GM21367 (cell line): ENCODE results near the gene SPATA20.

Source experiments
- ATAC-seq: cut with Tn5 transposase; IDR thresholded peaks from one replicate; pipeline ENCODE4 v1.9.1; 2021; ENCODE audit not compliant: unreplicated experiment

SPATA20 gene

DNA sequence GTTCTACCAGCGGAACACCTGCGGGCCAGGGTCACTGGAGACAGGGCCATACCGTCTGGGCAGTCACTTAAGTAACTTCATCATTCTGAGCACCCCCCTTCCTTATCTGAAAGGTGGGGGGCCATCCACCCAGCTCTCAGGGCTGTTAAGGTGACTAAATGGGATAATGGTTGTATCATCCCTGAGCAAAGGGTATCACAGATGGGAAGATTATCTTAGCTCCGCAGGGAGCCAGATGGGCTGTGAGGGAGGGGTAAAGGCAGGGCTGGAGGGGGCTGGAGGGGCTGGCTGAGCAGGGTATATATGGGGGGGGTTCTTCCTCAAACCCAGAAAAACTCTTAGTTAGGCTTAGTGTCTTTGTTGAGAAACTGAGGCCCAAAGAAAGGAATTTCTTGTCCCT is 10.7 kb downstream of the SPATA20 start:
- ATAC-seq = no peak

DNA sequence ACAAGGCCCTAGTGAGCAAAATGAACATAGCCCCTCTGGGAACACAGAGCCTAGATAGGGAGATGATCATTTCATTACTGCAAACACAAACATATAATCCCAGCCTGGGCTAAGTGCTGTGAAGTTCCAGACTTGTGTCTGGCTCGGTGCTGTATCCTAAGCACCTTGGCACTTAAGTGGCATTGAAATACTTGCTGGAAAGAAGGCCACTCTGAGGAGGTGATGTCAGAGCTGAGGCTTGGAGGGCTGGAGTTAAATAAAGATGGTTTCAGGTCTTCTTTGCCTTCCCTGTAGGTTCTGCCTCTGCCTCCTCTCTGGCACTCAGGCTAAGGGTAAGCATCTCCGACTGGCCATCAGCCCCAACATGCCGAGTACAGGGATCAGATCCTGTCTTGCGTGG is 11.1 kb downstream of the SPATA20 start:
- no peak for ATAC-seq

DNA sequence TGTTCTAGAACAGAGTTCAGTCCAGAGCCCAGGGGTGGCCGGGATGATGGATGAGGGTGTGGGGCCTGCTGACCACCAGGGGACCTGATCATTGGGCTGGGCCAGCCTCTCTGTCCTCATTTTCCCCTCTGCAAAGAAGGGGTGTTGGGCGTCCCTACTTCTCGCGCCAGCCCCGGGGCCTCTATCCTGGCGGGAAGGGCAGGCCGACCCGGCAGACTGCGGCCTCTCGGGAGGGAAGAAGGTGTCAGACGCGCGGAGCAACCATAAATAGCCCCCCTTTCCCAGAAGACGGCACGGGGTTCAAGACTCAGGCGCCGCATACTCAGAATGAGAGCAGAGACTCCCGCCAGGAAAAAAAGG is 11.6 kb downstream of the SPATA20 start:
- ATAC-seq = no peak

DNA sequence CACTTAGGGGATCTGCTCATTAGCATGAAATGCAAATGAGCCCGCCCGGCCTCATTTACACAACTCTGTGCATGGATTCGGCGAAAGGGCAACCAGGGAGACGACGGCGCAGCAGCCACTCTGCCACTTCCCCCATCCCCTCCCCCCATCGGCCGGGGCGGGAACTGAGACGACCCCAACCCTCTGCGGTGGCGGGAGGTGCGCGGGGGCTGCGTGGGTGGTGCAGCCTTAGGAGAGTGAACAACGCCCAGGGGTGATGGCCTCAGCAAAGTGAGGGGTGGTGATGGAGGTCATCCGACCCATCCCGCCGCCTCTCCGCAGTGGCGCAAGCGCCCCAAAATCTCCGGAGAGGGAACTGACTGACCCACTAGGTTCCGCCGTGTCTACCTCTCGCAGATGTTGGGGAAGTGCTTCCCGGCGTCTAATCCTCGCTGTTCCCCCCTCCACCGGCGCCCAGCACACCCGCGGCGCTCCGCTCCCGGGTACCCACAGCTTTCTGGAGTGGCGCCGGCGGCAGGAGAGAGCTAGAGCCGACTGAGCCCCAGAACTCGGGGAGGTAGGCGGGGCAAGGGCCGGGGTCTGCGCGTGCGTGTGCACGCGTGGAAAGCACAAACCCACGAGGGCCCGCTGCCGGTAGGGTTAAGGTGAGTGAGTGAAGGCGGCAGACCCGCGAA is 12.1 kb downstream of the SPATA20 start:
- ATAC-seq = no peak

DNA sequence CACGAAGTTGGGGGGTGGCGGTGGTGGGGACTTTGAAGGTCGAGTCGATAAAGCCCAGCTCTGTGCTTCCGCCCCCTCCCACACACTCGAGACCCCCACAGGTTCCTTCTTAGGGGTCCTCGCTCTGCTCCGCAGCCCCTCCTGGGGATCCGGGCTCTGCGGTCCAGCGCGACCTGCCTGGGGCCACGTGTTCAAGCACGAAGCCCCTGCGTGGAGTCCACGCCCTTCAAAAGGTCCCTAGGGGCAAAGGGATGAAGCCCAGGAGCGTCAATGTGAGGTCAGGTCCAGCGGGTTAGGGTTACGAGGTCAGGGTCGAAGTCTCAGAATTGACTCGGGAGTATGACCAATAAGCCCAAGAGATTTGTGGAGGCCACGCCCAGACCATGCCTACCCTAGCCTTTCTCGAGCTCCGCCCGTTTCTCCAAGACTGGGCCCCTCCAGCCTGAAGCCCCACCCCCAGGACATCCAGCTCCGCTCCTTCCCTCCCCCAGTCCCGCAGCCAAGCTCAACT is 12.8 kb downstream of the SPATA20 start:
- no peak for ATAC-seq

DNA sequence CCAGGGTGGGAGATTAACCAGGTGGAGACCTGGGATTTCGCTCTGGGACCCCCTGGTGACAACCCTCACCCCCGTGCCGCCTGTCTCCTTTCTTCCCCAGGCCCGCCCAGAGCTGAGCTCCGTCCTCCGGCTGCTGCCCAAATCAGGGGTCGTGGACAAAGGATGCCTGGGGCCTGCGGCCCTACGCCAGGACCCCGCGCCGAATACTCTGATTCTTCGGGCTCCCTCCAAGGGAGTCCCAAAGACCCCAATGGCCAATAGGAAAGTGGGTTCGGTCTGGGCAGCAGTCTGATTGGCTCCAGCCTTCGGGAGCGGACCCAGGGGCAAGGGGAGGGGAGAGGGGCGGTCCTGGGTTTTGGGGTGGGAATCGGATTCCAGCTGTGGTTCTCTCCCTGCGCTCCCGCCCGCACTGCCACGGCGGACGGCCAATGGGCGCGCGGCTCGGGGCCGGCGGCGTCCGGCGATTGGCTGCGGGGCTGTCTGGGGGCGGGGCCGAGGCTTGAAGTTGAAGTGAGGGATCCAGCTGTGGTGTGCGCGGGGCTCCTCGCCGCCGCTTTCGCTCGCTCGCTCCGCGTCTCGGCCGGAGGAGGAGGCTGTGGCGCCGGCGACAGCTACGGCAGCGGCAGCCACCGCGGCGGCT is 13.3 kb downstream of the SPATA20 start, which contains the start of gene CACNA1G:
TSS of gene CACNA1G (plus strand) at position 531 of the 640 bp plus-strand sequence. CDS start 745 bp downstream, outside the sequence.
- ATAC-seq = peak; percentile 76

DNA sequence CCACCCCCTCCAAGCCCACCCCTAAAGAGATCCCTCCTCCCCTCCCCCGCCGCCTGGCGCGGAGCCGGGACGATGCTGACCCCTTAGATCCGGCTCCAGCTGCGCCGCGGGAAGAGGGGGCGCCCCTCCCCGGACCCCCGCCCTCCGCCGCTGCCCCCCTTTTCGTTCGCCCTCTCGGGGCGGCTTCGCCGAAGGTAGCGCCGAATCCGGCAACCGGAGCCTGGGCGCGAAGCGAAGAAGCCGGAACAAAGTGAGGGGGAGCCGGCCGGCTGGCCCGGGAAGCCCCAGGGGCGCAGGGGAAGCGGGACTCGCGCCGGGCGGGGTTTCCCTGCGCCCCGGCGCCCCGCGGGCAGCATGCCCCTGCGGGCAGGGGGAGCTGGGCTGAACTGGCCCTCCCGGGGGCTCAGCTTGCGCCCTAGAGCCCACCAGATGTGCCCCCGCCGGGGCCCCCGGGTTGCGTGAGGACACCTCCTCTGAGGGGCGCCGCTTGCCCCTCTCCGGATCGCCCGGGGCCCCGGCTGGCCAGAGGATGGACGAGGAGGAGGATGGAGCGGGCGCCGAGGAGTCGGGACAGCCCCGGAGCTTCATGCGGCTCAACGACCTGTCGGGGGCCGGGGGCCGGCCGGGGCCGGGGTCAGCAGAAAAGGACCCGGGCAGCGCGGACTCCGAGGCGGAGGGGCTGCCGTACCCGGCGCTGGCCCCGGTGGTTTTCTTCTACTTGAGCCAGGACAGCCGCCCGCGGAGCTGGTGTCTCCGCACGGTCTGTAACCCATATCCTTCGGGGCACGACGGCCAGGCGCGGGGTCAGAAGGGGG is 14.2 kb downstream of the SPATA20 start:
- ATAC-seq = no peak

DNA sequence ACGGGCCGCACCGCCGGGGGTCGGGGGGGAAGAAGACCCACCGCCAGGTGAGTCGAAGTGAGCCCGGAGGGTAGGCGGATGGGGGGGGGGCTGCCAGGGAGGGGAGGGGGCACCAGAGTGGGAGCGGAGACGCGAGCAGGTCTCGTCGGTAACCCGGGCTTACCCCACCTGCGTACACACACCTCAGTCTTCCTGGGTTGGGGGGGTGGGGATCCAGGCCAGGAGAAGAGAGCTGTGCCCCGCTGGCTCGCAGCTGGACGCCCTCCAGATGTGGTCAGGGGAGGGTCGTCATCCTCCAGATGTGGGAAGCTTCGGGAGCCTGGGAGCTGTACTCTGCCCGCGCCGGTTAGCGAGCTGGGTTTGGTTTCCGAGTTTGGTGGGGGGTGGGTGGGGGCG is 14.8 kb downstream of the SPATA20 start:
- ATAC-seq = no peak

DNA sequence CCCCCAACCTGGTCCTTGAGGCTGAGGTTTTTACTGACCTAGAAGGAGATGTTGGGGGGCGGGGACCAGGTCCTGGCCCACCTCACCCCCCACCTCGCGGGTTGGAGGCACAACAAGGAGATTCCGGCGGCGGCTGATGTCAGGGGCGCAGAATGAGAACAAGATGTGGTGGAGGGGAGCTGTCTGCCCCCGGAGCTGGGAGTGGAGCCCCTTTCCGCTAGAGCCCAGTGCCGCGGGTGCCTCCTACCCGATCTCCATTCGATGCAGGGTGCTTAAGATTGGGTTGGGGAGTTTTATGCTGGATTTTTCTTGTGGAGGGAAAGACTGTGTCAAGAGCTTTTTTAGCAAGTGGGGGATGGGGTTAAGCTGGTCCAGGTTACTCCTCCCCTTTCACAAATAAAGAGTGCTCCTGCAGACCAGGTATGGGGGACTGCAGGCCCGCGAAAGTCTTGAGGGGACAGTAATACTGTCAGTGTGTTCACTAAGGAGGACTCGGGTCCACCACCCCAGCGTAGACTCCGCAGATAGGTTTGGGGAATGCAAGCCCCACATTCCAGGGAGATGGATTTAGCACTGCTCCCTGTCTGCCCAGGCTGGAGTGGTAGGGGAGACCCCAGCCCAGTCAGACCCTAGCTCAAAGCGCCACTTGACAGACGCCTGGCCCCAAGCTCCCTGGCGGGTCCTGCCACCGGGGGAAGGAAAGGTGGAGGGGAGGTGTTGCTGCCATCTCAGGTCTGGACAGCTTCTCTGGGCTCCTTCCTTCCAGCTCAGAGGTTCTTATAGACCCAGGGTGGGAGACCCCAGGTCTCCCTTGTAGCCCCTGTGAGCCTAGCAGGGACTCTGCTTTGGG is 15.5 kb downstream of the SPATA20 start:
- ATAC-seq = no peak

DNA sequence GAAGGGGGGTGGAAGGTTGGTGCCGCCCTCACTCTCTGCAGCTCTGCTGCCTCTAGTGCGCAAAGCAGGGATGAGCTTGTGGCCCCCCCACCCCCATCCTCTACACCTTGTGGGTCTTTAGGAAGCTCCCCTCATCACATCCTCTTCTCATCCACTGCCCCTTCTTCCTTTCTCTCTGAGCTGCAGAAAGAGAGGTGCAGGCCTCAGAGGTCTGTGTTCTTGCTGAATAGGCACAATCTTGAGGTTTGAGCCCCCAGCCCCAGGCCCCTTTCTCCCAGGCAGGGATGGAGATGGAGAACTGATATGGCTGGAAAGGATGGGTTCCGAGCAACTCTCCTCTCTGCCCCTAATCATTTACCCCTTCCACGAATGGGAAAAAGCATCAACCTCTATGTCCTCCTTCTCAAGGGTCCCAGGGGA is 16.1 kb downstream of the SPATA20 start:
- no peak for ATAC-seq

DNA sequence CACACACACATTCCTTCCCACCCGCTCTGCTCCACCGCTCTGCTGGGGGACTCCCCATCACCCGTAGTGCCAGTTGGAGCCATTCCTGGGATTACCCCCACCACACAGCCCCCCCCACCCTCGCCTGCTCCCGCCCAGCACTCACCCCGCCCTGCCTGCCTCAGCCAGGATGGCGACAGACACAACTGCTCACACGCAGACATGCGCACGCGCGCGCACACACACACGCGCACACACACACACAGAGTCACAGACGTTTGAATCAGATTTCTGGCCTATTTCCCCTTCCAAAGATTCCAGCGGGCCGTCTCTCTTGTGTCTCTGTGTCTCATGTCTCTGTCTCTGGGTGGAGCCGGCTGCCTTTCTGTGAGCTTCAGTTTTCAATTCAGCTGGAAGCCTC is 17.9 kb downstream of the SPATA20 start:
- ATAC-seq = no peak

DNA sequence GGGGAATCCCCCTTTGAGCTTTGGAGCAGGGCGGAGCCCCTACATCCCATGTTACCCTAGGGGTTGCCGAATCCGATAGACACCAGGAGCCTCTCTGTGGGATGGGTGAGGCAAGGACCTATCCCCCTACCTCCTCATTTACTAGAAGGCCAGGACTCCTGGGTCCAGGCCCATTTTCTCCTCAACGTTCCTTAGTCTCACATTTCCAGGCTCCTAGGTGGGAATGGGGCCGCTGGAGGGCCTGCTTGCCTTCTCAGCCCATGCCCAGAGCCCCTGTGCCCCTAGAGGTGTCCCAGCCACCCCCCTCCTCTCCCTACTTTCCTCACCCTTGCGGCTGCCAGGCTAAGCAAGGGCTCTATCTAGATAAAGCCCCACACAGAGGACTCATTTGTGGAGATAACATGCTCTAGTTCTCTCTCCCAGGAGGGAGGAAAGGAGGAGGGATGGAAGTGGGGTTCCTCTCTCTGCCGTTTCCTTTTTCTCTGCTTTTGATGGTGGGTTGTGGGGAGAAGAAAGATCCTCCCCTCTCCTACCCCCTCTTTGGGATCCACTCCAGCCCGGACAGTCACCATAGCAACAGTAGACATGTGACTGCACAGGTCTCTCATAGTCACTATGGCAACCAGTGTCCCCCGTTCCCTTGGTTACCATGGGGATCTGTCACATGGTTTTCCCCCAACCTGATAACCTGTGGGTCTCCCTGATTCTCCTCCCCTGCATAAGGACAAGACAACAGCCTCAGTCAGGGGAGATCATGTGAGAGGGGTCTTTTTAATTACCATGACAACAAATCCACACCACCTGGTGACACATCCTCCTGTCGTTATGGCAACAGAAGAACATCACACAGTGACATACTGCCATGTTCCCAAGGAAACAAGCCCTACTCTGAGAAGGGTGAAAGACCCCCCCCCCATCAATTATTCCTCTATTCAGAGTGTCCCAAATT is 18.7 kb downstream of the SPATA20 start:
- ATAC-seq = no peak

DNA sequence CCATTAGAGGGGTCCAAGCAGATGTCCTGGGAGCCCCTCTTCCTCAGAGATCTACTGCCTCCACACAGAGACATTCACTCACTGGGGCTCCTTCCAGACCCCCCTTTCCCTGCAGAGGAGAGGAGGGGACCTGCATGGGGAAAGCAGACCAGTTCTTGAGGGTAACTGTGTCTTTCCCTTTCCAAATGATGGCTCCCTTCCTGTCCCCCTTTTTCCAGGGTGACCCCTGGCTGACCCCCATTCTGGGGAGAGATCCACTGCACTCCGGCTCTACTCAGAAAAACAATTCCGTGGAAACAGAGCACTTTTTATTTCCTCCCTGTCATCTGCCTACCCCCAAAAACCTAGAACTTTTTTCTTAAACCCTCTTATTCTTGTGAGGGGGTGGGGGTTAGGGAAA is 19.9 kb downstream of the SPATA20 start:
- no peak for ATAC-seq

DNA sequence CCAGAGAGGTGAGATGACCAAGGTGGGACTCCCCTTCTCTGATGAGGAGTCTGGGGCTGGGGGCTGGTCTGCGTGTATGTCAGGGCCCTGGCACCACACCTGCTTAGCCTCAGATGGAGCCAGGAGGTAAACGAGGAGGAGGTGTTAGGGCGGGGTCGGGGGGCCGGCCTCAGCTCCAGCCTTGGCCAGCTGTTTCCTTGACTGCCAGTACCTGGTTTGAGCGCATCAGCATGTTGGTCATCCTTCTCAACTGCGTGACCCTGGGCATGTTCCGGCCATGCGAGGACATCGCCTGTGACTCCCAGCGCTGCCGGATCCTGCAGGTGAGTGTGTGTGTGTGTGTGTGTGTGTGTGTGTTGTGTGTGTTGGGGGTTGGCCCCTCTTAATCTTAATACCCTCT is 21.7 kb downstream of the SPATA20 start:
- no peak for ATAC-seq

DNA sequence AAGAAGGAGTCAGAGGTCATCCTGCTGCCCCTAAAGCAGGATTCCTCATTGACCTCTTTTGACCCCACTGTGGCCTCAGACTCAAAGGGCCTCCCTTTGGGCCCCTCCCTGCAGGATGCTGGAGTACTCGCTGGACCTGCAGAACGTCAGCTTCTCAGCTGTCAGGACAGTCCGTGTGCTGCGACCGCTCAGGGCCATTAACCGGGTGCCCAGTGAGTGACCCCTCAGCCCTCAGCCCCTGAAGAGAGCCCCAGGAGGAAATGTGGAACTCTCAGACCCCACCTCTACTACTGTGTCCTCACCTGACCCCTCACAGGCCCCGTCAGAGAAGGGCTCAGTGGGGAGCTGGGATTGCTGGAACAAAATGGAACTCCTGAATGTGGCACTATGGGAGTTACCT is 22.6 kb downstream of the SPATA20 start:
- no peak for ATAC-seq

DNA sequence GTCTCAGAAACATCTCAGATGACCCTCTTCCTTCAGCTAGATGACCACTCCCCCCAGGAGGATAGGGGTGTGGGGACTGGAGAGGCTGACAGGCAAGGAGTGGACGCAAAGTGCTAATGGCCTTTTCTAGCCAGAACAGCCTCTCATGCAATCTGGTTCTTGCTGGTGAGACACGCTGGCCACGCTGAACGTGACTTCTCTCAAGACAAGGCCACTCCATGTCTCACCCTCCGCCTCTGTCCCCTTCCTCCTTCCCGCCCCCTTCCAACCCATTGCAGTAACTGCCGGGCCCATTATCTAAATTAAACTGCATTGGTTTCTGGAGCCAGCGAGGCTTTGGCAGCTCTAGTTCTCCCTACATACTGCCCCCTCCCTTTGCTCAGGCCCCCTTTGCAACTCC is 23.1 kb downstream of the SPATA20 start:
- ATAC-seq = no peak

DNA sequence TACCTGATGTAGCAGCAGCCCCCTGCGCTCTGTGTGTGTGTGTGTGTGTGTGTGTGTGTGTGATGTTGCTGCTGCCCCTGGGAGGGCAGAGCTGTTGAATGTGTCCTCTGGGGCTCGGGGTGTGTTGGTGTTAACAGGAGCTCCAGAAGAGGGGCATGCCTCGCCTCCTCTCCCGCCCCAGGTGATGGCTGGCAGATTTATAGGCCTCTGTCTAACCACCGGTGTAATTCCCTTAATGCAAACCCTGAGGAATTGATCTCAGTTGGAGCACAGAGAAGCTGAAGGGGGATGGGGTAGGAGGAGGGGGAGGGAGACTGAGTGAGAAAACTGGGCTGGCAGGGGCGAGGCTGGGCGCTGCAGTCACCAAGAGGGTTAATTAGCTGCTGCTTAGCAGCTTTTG is 23.6 kb downstream of the SPATA20 start:
- no peak for ATAC-seq

DNA sequence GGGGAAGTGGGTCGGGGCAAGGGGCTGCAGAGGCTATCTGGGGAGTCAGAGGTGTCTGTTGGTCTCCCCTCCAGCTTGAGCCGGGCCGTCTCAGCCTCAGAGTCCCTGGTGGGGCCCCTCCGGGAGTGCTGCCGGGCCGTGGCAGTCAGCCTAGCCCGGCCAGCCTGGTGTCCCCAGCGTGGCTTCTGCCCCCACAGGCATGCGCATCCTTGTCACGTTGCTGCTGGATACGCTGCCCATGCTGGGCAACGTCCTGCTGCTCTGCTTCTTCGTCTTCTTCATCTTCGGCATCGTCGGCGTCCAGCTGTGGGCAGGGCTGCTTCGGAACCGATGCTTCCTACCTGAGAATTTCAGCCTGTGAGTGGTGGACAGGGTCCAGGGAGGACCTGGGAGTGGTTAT is 24.7 kb downstream of the SPATA20 start:
- ATAC-seq = no peak

DNA sequence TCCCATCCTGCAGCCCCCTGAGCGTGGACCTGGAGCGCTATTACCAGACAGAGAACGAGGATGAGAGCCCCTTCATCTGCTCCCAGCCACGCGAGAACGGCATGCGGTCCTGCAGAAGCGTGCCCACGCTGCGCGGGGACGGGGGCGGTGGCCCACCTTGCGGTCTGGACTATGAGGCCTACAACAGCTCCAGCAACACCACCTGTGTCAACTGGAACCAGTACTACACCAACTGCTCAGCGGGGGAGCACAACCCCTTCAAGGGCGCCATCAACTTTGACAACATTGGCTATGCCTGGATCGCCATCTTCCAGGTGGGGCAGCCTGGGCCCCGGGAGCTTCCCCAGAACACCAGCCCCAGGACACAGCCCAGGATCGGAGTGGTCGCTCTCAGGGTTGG is 25.6 kb downstream of the SPATA20 start:
- ATAC-seq = no peak
